Stimulated activated naive CD8-positive, alpha-beta T cell treated with anti-CD3 and anti-CD28 coated beads, Interleukin-15, amount 100 ng/mL, for 72 hours (primary cell): ENCODE data around the gene SIGLEC15.

Experiments used
- ATAC-seq: fragments of 150-1000 bp; cut with Tn5 transposase; 2 replicates; pipeline ENCODE4 v1.10.0; 2021; ENCODE audit warnings: mild to moderate bottlenecking, moderate library complexity
- DNase-seq, 2 donors: peaks; one replicate each; pipeline ENCODE4 v3.0.0; 2021 to 2022
- H3K27ac Mint-ChIP-seq, 2 donors: one replicate each; pipeline ENCODE4 v1.8.0; 2022; ENCODE audit warnings: mild to moderate bottlenecking in 2 of 2, mixed read lengths in 2 of 2, moderate library complexity in 2 of 2
- H3K27me3 Mint-ChIP-seq: one replicate; pipeline ENCODE4 v1.8.0; 2022; ENCODE audit warnings: mixed read lengths
- H3K4me1 Mint-ChIP-seq: one replicate; pipeline ENCODE4 v1.8.0; 2022; ENCODE audit warnings: mild to moderate bottlenecking, mixed read lengths
- H3K4me3 Mint-ChIP-seq, 2 donors: one replicate each; pipeline ENCODE4 v1.8.0; 2022; ENCODE audit warnings: mild to moderate bottlenecking in 2 of 2, mixed read lengths in 2 of 2, moderate library complexity in 1 of 2
- H3K9me3 Mint-ChIP-seq, 2 donors: one replicate each; pipeline ENCODE4 v1.8.0; 2022; ENCODE audit warnings: mixed read lengths in 2 of 2

Gene SIGLEC15

GRCh38 chr18:45849529-45849928 lies 24.1 kb downstream of the SIGLEC15 start:
- H3K4me3 Mint-ChIP-seq, result no peak overlapping the region
- ATAC-seq, result peak; percentile 72
- H3K27ac Mint-ChIP-seq, result peak overlapping the region in 1 of 2 donors; percentile 37
- H3K4me1 Mint-ChIP-seq, result peaks cover 48% of the 10 kb centered on the region
- H3K9me3 Mint-ChIP-seq, result no peaks in the 10 kb centered on the region
- no peaks in the 10 kb centered on the region for H3K27me3 Mint-ChIP-seq
- no peak for DNase-seq

- peak; percentile 54 for ATAC-seq
- Mint-ChIP-seq H3K27ac (peak overlapping the region in 1 of 2 donors; percentile 88), H3K9me3 (no peaks in the 10 kb centered on the region)
Observed at GRCh38 chr18:45850021-45850420, 24.5 kb downstream of the SIGLEC15 start.

GRCh38 chr18:45851161-45851925 lies 25.9 kb downstream of the SIGLEC15 start:
- Mint-ChIP-seq H3K4me1 (peaks cover 40% of the 10 kb centered on the region), H3K9me3 (no peaks in the 10 kb centered on the region), H3K4me3 (no peak overlapping the region), H3K27ac (no peak overlapping the region), H3K27me3 (no peaks in the 10 kb centered on the region)
- DNase-seq (no peak), ATAC-seq (no peak)

More at GRCh38 chr18:45850021-45850420, 24.5 kb downstream of the SIGLEC15 start:
- H3K27me3 Mint-ChIP-seq, result no peaks in the 10 kb centered on the region
- H3K4me1 Mint-ChIP-seq, result peaks cover 43% of the 10 kb centered on the region
- no peak overlapping the region for H3K4me3 Mint-ChIP-seq
- no peak for DNase-seq

GRCh38 chr18:45852631-45853030 lies 27.2 kb downstream of the SIGLEC15 start:
- Mint-ChIP-seq H3K4me3 (no peak overlapping the region), H3K9me3 (no peaks in the 10 kb centered on the region), H3K27ac (peak overlapping the region in 1 of 2 donors; percentile 51), H3K27me3 (no peaks in the 10 kb centered on the region), H3K4me1 (peaks cover 27% of the 10 kb centered on the region)
- DNase-seq (no peak), ATAC-seq (no peak)

- Mint-ChIP-seq H3K9me3 (no peaks in the 10 kb centered on the region), H3K27ac (peak overlapping the region in 1 of 2 donors; percentile 27), H3K4me3 (no peak overlapping the region), H3K4me1 (peaks cover 13% of the 10 kb centered on the region), H3K27me3 (no peaks in the 10 kb centered on the region)
- ATAC-seq, result no peak
- no peak for DNase-seq
Observed at GRCh38 chr18:45854036-45854586, 28.6 kb downstream of the SIGLEC15 start.

- no peaks in the 10 kb centered on the region for H3K4me1 Mint-ChIP-seq
- no peak overlapping the region for H3K27ac Mint-ChIP-seq
- no peaks in the 10 kb centered on the region for H3K9me3 Mint-ChIP-seq
- no peak overlapping the region for H3K4me3 Mint-ChIP-seq
- H3K27me3 Mint-ChIP-seq, result no peaks in the 10 kb centered on the region
- ATAC-seq, result no peak
- no peak for DNase-seq
Observed at GRCh38 chr18:45856531-45856930, 31.1 kb downstream of the SIGLEC15 start.

- Mint-ChIP-seq H3K27ac (peak overlapping the region in 1 of 2 donors; percentile 69), H3K4me1 (peaks cover 8% of the 10 kb centered on the region), H3K9me3 (peaks cover 7 to 9% of the 10 kb centered on the region in 2 donors), H3K4me3 (no peak overlapping the region), H3K27me3 (no peaks in the 10 kb centered on the region)
- no peak for DNase-seq
- ATAC-seq, result no peak
Observed at GRCh38 chr18:45859334-45859733, 33.9 kb downstream of the SIGLEC15 start.

GRCh38 chr18:45860492-45860891 lies 35.0 kb downstream of the SIGLEC15 start:
- no peak for ATAC-seq
- Mint-ChIP-seq H3K27me3 (no peaks in the 10 kb centered on the region), H3K4me3 (no peak overlapping the region), H3K4me1 (peaks cover 8% of the 10 kb centered on the region), H3K27ac (no peak overlapping the region), H3K9me3 (peaks cover 10 to 13% of the 10 kb centered on the region in 2 donors)
- DNase-seq, result no peak

GRCh38 chr18:45860971-45861370 lies 35.5 kb downstream of the SIGLEC15 start:
- no peaks in the 10 kb centered on the region for H3K27me3 Mint-ChIP-seq
- DNase-seq (no peak), ATAC-seq (no peak)
- no peak overlapping the region for H3K4me3 Mint-ChIP-seq
- H3K4me1 Mint-ChIP-seq, result peaks cover 8% of the 10 kb centered on the region
- H3K9me3 Mint-ChIP-seq, result peaks cover 10 to 13% of the 10 kb centered on the region in 2 donors
- no peak overlapping the region for H3K27ac Mint-ChIP-seq

GRCh38 chr18:45861926-45862325 lies 36.5 kb downstream of the SIGLEC15 start:
- no peak for DNase-seq

GRCh38 chr18:45863469-45863868 lies 38.0 kb downstream of the SIGLEC15 start:
- DNase-seq, result no peak
- Mint-ChIP-seq H3K27ac (no peak overlapping the region), H3K4me1 (peaks cover 13% of the 10 kb centered on the region), H3K27me3 (no peaks in the 10 kb centered on the region), H3K4me3 (no peak overlapping the region), H3K9me3 (peaks cover 10 to 13% of the 10 kb centered on the region in 2 donors)
- peak; percentile 66 for ATAC-seq

More at GRCh38 chr18:45861926-45862325, 36.5 kb downstream of the SIGLEC15 start:
- H3K27me3 Mint-ChIP-seq, result no peaks in the 10 kb centered on the region
- H3K4me3 Mint-ChIP-seq, result no peak overlapping the region
- ATAC-seq, result no peak
- H3K9me3 Mint-ChIP-seq, result peaks cover 10 to 13% of the 10 kb centered on the region in 2 donors
- H3K27ac Mint-ChIP-seq, result no peak overlapping the region
- H3K4me1 Mint-ChIP-seq, result peaks cover 13% of the 10 kb centered on the region

- Mint-ChIP-seq H3K27ac (no peak overlapping the region), H3K27me3 (no peaks in the 10 kb centered on the region), H3K9me3 (peaks cover 10 to 13% of the 10 kb centered on the region in 2 donors), H3K4me3 (no peak overlapping the region), H3K4me1 (peaks cover 13% of the 10 kb centered on the region)
- no peak for DNase-seq
- no peak for ATAC-seq
Observed at GRCh38 chr18:45864081-45864480, 38.6 kb downstream of the SIGLEC15 start.

- ATAC-seq (no peak), DNase-seq (no peak)
- Mint-ChIP-seq H3K9me3 (peaks cover 10 to 13% of the 10 kb centered on the region in 2 donors), H3K27ac (no peak overlapping the region), H3K27me3 (no peaks in the 10 kb centered on the region), H3K4me1 (peaks cover 13% of the 10 kb centered on the region), H3K4me3 (no peak overlapping the region)
Observed at GRCh38 chr18:45865466-45865865, 40.0 kb downstream of the SIGLEC15 start.

- Mint-ChIP-seq H3K4me1 (peaks cover 36% of the 10 kb centered on the region), H3K9me3 (peaks cover 27 to 29% of the 10 kb centered on the region in 2 donors), H3K4me3 (no peak overlapping the region), H3K27me3 (no peaks in the 10 kb centered on the region), H3K27ac (no peak overlapping the region)
- no peak for DNase-seq
- ATAC-seq, result no peak
Observed at GRCh38 chr18:45870419-45870818, 44.9 kb downstream of the SIGLEC15 start.

- no peaks in the 10 kb centered on the region for H3K27me3 Mint-ChIP-seq
- peaks cover 35% of the 10 kb centered on the region for H3K4me1 Mint-ChIP-seq
- ATAC-seq (no peak), DNase-seq (no peak)
- peaks cover 31 to 32% of the 10 kb centered on the region in 2 donors for H3K9me3 Mint-ChIP-seq
- no peak overlapping the region for H3K4me3 Mint-ChIP-seq
- peak overlapping the region in 1 of 2 donors; percentile 2 for H3K27ac Mint-ChIP-seq
Observed at GRCh38 chr18:45871431-45872084, 46.1 kb downstream of the SIGLEC15 start.
